IMR-90 (cell line): ENCODE measurements around the gene LRRC70. TPM values are rescaled to one million over a fixed set of nuclear protein-coding genes. Genes with fewer than 3 reads are reported as not detected.

Experiments
- ATAC-seq: fragments of 200-7000 bp; cut with Tn5 transposase; 2 replicates; pipeline ENCODE4 v1.9.1; 2020; ENCODE audit warnings: low read depth, mild to moderate bottlenecking, moderate library complexity
- BruUV-seq: library from RNA; stranded (reverse); fragments of 400-500 nt; replicated peaks from 2 replicates; lab custom pipeline; 2021; lab: Mats Ljungman, UMichigan
- CTCF ChIA-PET: fragments of 300-600 bp; formaldehyde crosslinking; extraction: SDS; loops from one replicate; lab custom pipeline; 2021; ENCODE audit warnings: antibody characterized with exemption; lab: Yijun Ruan, JAX
- POLR2A ChIA-PET: fragments of 300-600 bp; sonication (Branson Sonifier 250); formaldehyde crosslinking; loops from one replicate; lab custom pipeline; 2022; ENCODE audit warnings: antibody characterized with exemption; ENCODE audit not compliant: unreplicated experiment; lab: Charles Lee
- DNase-seq: peaks from one replicate; pipeline ENCODE4 v3.0.0; 2013
- H2AFZ ChIP-seq: replicated peaks from 2 replicates; pipeline ENCODE3; 2013; ENCODE audit warnings: low read length, mild to moderate bottlenecking; ENCODE audit not compliant: poor library complexity
- H2AK5ac ChIP-seq: 2 replicates; pipeline ENCODE4 v1.6.1; 2013; ENCODE audit warnings: low read depth, low read length, inconsistent platforms
- H2AK9ac ChIP-seq: replicated peaks from 2 replicates; pipeline ENCODE3; 2013; ENCODE audit warnings: mild to moderate bottlenecking, low read depth, low read length, moderate library complexity; ENCODE audit not compliant: poor library complexity
- H2BK120ac ChIP-seq: 2 replicates; pipeline ENCODE4 v1.6.1; 2013; ENCODE audit warnings: low read depth, low read length, inconsistent platforms
- H2BK15ac ChIP-seq: 3 replicates; pipeline ENCODE4 v1.6.1; 2013; ENCODE audit warnings: low read depth, low read length, inconsistent platforms
- H2BK20ac ChIP-seq: 2 replicates; pipeline ENCODE4 v1.6.1; 2013; ENCODE audit warnings: low read depth, mild to moderate bottlenecking, inconsistent platforms, low read length, moderate library complexity
- H2BK5ac ChIP-seq: 2 replicates; pipeline ENCODE4 v1.6.1; 2013; ENCODE audit warnings: mild to moderate bottlenecking, low read depth, low read length, inconsistent platforms; ENCODE audit not compliant: poor library complexity, severe bottlenecking
- H3K14ac ChIP-seq: replicated peaks from 2 replicates; pipeline ENCODE4 v1.6.1; 2013; ENCODE audit warnings: low read depth, low read length, inconsistent platforms
- H3K18ac ChIP-seq: 2 replicates; pipeline ENCODE4 v1.6.1; 2013; ENCODE audit warnings: low read depth, low read length, control low read depth
- H3K23ac ChIP-seq: 2 replicates; pipeline ENCODE4 v1.6.1; 2013; ENCODE audit warnings: low read depth, low read length, inconsistent platforms
- H3K27ac ChIP-seq: 2 replicates; pipeline ENCODE4 v1.5.1; 2013; ENCODE audit warnings: mild to moderate bottlenecking, control low read depth, low read length; ENCODE audit not compliant: insufficient read depth
- H3K27me3 ChIP-seq: 2 replicates; pipeline ENCODE4 v1.6.1; 2013; ENCODE audit warnings: low read length; ENCODE audit not compliant: control insufficient read depth, insufficient read depth
- H3K36me3 ChIP-seq: 2 replicates; pipeline ENCODE4 v1.6.1; 2013; ENCODE audit warnings: low read length, mixed read lengths; ENCODE audit not compliant: control insufficient read depth, insufficient read depth
- H3K4ac ChIP-seq: 2 replicates; pipeline ENCODE4 v1.6.1; 2013; ENCODE audit warnings: low read depth, low read length, inconsistent platforms
- H3K4me1 ChIP-seq: 2 replicates; pipeline ENCODE4 v1.6.1; 2013; ENCODE audit warnings: low read length, mixed read lengths; ENCODE audit not compliant: control insufficient read depth, insufficient read depth
- H3K4me2 ChIP-seq: 2 replicates; pipeline ENCODE4 v1.6.1; 2013; ENCODE audit warnings: low read depth, mild to moderate bottlenecking, control low read depth, low read length, moderate library complexity
- H3K4me3 ChIP-seq: 2 replicates; pipeline ENCODE4 v1.5.1; 2013; ENCODE audit warnings: low read depth, mild to moderate bottlenecking, control low read depth, low read length, moderate library complexity; ENCODE audit not compliant: insufficient read depth
- H3K56ac ChIP-seq: 2 replicates; pipeline ENCODE4 v1.6.1; 2013; ENCODE audit warnings: low read length, inconsistent platforms; ENCODE audit not compliant: insufficient read depth; ENCODE audit errors: extremely low read depth
- H3K79me1 ChIP-seq, 2 experiments: 2 replicates each; pipeline ENCODE4 v1.6.1; 2013; ENCODE audit warnings: low read length in 2 of 2, inconsistent platforms in 1 of 2, low read depth in 1 of 2
- H3K9ac ChIP-seq: 2 replicates; pipeline ENCODE4 v1.6.1; 2013; ENCODE audit warnings: low read depth, low read length, control low read depth
- H3K9me1 ChIP-seq: 2 replicates; pipeline ENCODE4 v1.6.1; 2013; ENCODE audit warnings: low read length, inconsistent platforms; ENCODE audit not compliant: insufficient read depth
- H3K9me3 ChIP-seq: 2 replicates; pipeline ENCODE4 v1.6.1; 2013; ENCODE audit warnings: low read length; ENCODE audit not compliant: control insufficient read depth, insufficient read depth
- H4K20me1 ChIP-seq: 2 replicates; pipeline ENCODE4 v1.6.1; 2013; ENCODE audit warnings: low read length, inconsistent platforms; ENCODE audit not compliant: insufficient read depth
- H4K5ac ChIP-seq: 2 replicates; pipeline ENCODE4 v1.6.1; 2013; ENCODE audit warnings: mild to moderate bottlenecking, low read depth, low read length, control low read depth
- H4K8ac ChIP-seq, 2 experiments: 2 replicates each; pipeline ENCODE4 v1.6.1; 2013; ENCODE audit warnings: low read depth in 2 of 2, low read length in 2 of 2, control low read depth in 1 of 2, inconsistent platforms in 1 of 2
- H4K91ac ChIP-seq: 2 replicates; pipeline ENCODE4 v1.6.1; 2013; ENCODE audit warnings: low read depth, low read length, inconsistent platforms; ENCODE audit not compliant: insufficient read depth
- BHLHE40 ChIP-seq: fragments of 150-350 bp; IDR thresholded peaks from 2 replicates; pipeline ENCODE4 v1.6.1; 2016; ENCODE audit warnings: mild to moderate bottlenecking, low read depth, low read length
- ELK1 ChIP-seq: fragments of 150-350 bp; IDR thresholded peaks from 2 replicates; pipeline ENCODE4 v1.6.1; 2016; ENCODE audit warnings: low read depth, mild to moderate bottlenecking, low read length, moderate library complexity, borderline replicate concordance
- MAFK ChIP-seq: IDR thresholded peaks from 2 replicates; pipeline ENCODE4 v1.6.1; 2012; ENCODE audit warnings: low read depth, low read length, improper control_type of control experiment
- MXI1 ChIP-seq: IDR thresholded peaks from 2 replicates; pipeline ENCODE4 v1.6.1; 2012; ENCODE audit warnings: low read depth, mild to moderate bottlenecking, low read length, moderate library complexity, borderline replicate concordance
- POLR2A ChIP-seq: IDR thresholded peaks from 2 replicates; pipeline ENCODE4 v1.6.1; 2012; ENCODE audit warnings: mild to moderate bottlenecking, low read depth, low read length
- RFX5 ChIP-seq: IDR thresholded peaks from 2 replicates; pipeline ENCODE4 v1.8.0; 2012; ENCODE audit warnings: low read depth, mild to moderate bottlenecking, low read length, moderate library complexity
- SMC3 ChIP-seq: fragments of 150-350 bp; IDR thresholded peaks from 2 replicates; pipeline ENCODE4 v1.6.1; 2016; ENCODE audit warnings: low read depth, mild to moderate bottlenecking, antibody characterized with exemption, low read length, moderate library complexity
- USF2 ChIP-seq: fragments of 150-350 bp; IDR thresholded peaks from 2 replicates; pipeline ENCODE4 v1.6.1; 2017; ENCODE audit warnings: mild to moderate bottlenecking, antibody characterized with exemption, low read length, low read depth
- WGBS, 2 experiments: methylation state at CpG; one replicate each; pipeline versions ENCODE4 v1.1.5 to v1.1.7; 2013; ENCODE audit warnings: missing lambda C conversion rate in 2 of 2; ENCODE audit not compliant: insufficient read length in 1 of 2; ENCODE audit errors: extremely low coverage in 2 of 2; 5-methylcytosine and 5-hydroxymethylcytosine counted together
- dilution Hi-C: fragments of 300-500 bp; cut with HindIII; formaldehyde crosslinking; loops from one replicate; pipeline ENCODE4 v1.14.3; 2018; ENCODE audit warnings: low sequenced_read_pairs; ENCODE audit not compliant: unreplicated experiment
- in situ Hi-C: fragments of 300-500 bp; cut with MboI; formaldehyde crosslinking; loops from 3 replicates; pipeline ENCODE4 v1.14.3; 2019; ENCODE audit warnings: low sequenced_read_pairs, inconsistent platforms, mixed read lengths
- intact Hi-C: fragments of 100-400 bp; cut with micrococcal nuclease; formaldehyde crosslinking; loops from 2 replicates; pipeline ENCODE4 v1.10.0; 2022
- polyA plus RNA-seq, 3 experiments: library from polyadenylated mRNA; depleted of rRNA; stranded (reverse); fragments of >200 nt; gene quantifications; 2 replicates each; pipeline ENCODE4 v1.2.3, GENCODE V29; 2012; ENCODE audit warnings: low replicate concordance in 1 of 3
- total RNA-seq: library from RNA; depleted of rRNA; stranded (reverse); fragments of >200 nt; gene quantifications from 2 replicates; pipeline ENCODE4 v1.2.3, GENCODE V29; 2012

LRRC70 gene
- total and polyA plus RNA-seq, 2 of the 4 experiments (the other 2 are of a cell fraction): 0.19 to 0.36 TPM

DNA sequence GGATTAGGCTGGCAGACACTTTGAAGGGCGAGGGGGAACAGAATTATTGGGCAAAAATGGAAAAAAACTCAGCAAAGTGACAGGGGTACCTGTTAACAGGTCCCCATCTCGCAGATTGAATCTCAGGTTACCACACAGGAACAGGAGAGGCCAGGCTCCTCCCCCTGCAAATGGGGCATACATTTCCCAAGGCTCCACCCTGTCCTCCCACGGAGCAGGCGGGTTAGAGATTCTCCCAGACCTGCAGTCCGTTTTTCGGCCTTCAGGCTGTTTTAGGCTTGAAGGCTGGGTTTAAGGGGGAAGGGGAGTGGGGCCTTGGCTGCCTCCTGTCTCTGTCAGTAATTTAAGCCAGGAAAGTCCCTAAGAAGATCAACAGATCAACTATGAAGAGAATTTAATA lies 42.7 kb downstream of the LRRC70 start:
- H3K36me3 ChIP-seq: no peaks in the 10 kb centered on the region
- no peak overlapping the region for H2BK5ac ChIP-seq
- no peak overlapping the region for H4K8ac ChIP-seq
- H2BK20ac ChIP-seq: no peak overlapping the region
- no peak for TF ChIP-seq MXI1
- TF ChIP-seq POLR2A: no peak
- TF ChIP-seq MAFK: no peak
- no peak for TF ChIP-seq ELK1
- no peak for TF ChIP-seq BHLHE40
- TF ChIP-seq USF2: no peak
- no peak for TF ChIP-seq SMC3
- no peak for TF ChIP-seq RFX5
- H3K27ac ChIP-seq: no peak overlapping the region
- in situ Hi-C loops: no loop called here
- no peak overlapping the region for H4K91ac ChIP-seq
- no peak overlapping the region for H4K5ac ChIP-seq
- H3K18ac ChIP-seq: no peak overlapping the region
- ATAC-seq: no peak
- no peaks in the 10 kb centered on the region for H3K9me3 ChIP-seq
- DNase-seq: no peak
- no peak overlapping the region for H3K56ac ChIP-seq
- no peak overlapping the region for H3K23ac ChIP-seq
- H3K4me2 ChIP-seq: no peak overlapping the region
- dilution Hi-C loops: no loop called here
- no peak overlapping the region for H3K4ac ChIP-seq
- no TSS peak for BruUV-seq
- no peak overlapping the region for H2AFZ ChIP-seq
- H2AK5ac ChIP-seq: no peak overlapping the region
- no peaks in the 10 kb centered on the region for H3K4me1 ChIP-seq
- no peaks in the 10 kb centered on the region for H3K9me1 ChIP-seq
- no peaks in the 10 kb centered on the region for H3K79me1 ChIP-seq
- no peak overlapping the region for H2BK120ac ChIP-seq
- no peak overlapping the region for H3K9ac ChIP-seq
- POLR2A ChIA-PET: no interaction called here
- no peak overlapping the region for H3K4me3 ChIP-seq
- no peaks in the 10 kb centered on the region for H4K20me1 ChIP-seq
- intact Hi-C loops: loop anchor here (10.0 kb wide), 1 partner anchor 156 kb away; no protein-coding TSS in a partner anchor
- no peak overlapping the region for H2AK9ac ChIP-seq
- CTCF ChIA-PET: no interaction called here
- no peaks in the 10 kb centered on the region for H3K27me3 ChIP-seq
- WGBS, 2 experiments: 100% methylated on average over 1 of the region's 6 CpGs; no CpG with 5 or more reads in 1 of the 2 experiments
- no peak overlapping the region for H3K14ac ChIP-seq
- no peak overlapping the region for H2BK15ac ChIP-seq
